GM23338 (cell line): ENCODE measurements around the gene BICC1.

Source experiments
- EZH2 ChIP-seq: fragments of 200-600 bp; sonication (generic); IDR thresholded peaks from one replicate; pipeline ENCODE4 v1.8.0; 2017; ENCODE audit warnings: antibody characterized with exemption, mild to moderate bottlenecking, low read depth; ENCODE audit not compliant: unreplicated experiment
- EZH2phosphoT487 ChIP-seq: fragments of 200-600 bp; sonication (generic); IDR thresholded peaks from one replicate; pipeline ENCODE4 v1.8.1; 2018; ENCODE audit warnings: antibody characterized with exemption; ENCODE audit not compliant: unreplicated experiment
- POLR2AphosphoS5 ChIP-seq: IDR thresholded peaks from 2 replicates; pipeline ENCODE4 v1.6.1; 2016; ENCODE audit warnings: antibody characterized with exemption, low read depth
- STAT1 ChIP-seq: IDR thresholded peaks from one replicate; pipeline ENCODE4 v1.6.1; 2016; ENCODE audit warnings: antibody characterized with exemption; ENCODE audit not compliant: unreplicated experiment
- TF ChIP-seq, protein P1 (sequence below), 2 experiments: fragments of 200-600 bp in 1 of 2; sonication (generic) in 1 of 2; conservative IDR thresholded peaks; 2 replicates each; pipeline versions ENCODE4 v1.5.1 to v1.6.1; 2016 to 2017; ENCODE audit warnings: antibody characterized with exemption in 2 of 2, low read depth in 2 of 2, mild to moderate bottlenecking in 2 of 2, moderate library complexity in 1 of 2
- TF ChIP-seq, protein P2 (sequence below): IDR thresholded peaks from one replicate; pipeline ENCODE4 v1.6.1; 2018; ENCODE audit warnings: antibody characterized with exemption; ENCODE audit not compliant: unreplicated experiment

DNA sequence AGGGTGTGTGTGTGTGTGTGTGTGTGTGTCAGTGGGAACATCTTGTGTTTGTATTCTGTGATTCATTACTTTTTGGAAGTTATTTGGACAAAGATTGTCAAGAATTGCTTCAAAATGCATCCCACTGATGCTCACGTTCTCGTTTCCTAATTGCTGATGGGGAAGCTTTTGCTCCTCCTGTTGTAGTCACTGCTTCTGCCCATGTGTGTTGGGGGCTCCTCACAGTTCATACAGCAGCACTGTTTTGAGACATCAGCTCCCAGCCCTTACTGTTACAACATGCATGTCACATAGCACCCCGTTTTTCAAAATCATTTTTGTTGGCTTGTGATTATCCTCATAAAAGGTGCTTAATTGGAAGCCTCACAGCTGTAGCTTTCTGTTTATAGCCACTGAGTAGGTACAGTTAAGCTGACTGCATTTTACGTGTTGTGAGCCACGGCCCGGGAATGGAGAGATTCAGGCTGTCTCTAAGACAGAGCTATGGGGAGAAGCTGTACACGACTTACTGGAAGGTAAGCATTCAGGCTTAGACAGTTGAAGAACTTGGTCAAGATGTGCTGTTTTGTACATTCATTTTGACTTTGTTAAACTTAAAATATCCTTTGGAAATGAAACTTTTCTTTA lies 87.4 kb downstream of the BICC1 start:
- TF ChIP-seq, protein P1, sequence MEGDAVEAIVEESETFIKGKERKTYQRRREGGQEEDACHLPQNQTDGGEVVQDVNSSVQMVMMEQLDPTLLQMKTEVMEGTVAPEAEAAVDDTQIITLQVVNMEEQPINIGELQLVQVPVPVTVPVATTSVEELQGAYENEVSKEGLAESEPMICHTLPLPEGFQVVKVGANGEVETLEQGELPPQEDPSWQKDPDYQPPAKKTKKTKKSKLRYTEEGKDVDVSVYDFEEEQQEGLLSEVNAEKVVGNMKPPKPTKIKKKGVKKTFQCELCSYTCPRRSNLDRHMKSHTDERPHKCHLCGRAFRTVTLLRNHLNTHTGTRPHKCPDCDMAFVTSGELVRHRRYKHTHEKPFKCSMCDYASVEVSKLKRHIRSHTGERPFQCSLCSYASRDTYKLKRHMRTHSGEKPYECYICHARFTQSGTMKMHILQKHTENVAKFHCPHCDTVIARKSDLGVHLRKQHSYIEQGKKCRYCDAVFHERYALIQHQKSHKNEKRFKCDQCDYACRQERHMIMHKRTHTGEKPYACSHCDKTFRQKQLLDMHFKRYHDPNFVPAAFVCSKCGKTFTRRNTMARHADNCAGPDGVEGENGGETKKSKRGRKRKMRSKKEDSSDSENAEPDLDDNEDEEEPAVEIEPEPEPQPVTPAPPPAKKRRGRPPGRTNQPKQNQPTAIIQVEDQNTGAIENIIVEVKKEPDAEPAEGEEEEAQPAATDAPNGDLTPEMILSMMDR (conservative IDR thresholded peaks at IDR 0.05; ENCODE audit: low read depth in 2 of 2) = no peak
- no peak for TF ChIP-seq EZH2
- no peak for TF ChIP-seq POLR2AphosphoS5
- TF ChIP-seq EZH2phosphoT487 = no peak
- TF ChIP-seq, protein P2, sequence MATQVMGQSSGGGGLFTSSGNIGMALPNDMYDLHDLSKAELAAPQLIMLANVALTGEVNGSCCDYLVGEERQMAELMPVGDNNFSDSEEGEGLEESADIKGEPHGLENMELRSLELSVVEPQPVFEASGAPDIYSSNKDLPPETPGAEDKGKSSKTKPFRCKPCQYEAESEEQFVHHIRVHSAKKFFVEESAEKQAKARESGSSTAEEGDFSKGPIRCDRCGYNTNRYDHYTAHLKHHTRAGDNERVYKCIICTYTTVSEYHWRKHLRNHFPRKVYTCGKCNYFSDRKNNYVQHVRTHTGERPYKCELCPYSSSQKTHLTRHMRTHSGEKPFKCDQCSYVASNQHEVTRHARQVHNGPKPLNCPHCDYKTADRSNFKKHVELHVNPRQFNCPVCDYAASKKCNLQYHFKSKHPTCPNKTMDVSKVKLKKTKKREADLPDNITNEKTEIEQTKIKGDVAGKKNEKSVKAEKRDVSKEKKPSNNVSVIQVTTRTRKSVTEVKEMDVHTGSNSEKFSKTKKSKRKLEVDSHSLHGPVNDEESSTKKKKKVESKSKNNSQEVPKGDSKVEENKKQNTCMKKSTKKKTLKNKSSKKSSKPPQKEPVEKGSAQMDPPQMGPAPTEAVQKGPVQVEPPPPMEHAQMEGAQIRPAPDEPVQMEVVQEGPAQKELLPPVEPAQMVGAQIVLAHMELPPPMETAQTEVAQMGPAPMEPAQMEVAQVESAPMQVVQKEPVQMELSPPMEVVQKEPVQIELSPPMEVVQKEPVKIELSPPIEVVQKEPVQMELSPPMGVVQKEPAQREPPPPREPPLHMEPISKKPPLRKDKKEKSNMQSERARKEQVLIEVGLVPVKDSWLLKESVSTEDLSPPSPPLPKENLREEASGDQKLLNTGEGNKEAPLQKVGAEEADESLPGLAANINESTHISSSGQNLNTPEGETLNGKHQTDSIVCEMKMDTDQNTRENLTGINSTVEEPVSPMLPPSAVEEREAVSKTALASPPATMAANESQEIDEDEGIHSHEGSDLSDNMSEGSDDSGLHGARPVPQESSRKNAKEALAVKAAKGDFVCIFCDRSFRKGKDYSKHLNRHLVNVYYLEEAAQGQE = no peak
- no peak for TF ChIP-seq STAT1
